SW480 (cell line): Measurements from ENCODE around the gene TAF4.
"Not testable (repeated sequence)": the region's sequence is repeated elsewhere in the genome, so short reads cannot be mapped to it uniquely, and the experiment has no call there.

ENCODE experiments used
- DNase-seq: peaks from one replicate; pipeline ENCODE4 v3.0.0-alpha.2; 2016; ENCODE audit warnings: low spot score

TAF4 gene

GRCh38 chr20:62055862-62056115, 9.9 kb downstream of the TAF4 start:
- not testable (repeated sequence) for DNase-seq

DNA sequence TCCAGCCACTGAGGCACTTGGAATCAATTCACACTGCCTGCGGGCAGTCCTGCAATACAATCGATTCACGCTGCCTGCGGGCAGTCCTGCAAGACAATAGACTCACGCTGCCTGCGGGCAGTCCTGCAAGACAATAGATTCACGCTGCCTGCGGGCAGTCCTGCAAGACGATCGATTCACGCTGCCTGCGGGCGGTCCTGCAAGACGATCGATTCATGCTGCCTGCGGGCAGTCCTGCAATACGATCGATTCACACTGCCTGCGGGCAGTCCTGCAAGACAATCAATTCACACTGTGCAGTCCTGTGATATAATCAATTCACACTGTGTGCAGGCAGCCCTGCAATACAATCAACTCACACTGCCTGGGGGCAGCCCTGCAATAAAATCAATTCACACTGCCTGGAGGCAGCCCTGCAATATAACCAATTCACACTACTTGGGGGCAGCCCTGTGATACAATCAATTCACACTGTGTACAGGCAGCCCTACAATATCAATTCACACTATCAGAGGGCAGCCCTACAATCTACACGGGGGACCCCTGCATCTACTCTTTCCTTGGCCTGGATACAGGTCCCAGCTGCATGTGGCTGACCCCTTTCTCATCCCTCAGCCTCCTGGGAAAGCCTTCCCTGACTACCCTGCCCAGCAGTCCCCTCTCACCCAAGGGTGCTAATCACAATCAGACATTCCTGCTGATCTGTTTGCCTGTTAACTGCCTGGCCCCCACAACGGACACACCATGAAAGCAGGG, 10.4 kb downstream of the TAF4 start:
- DNase-seq = no peak

DNA sequence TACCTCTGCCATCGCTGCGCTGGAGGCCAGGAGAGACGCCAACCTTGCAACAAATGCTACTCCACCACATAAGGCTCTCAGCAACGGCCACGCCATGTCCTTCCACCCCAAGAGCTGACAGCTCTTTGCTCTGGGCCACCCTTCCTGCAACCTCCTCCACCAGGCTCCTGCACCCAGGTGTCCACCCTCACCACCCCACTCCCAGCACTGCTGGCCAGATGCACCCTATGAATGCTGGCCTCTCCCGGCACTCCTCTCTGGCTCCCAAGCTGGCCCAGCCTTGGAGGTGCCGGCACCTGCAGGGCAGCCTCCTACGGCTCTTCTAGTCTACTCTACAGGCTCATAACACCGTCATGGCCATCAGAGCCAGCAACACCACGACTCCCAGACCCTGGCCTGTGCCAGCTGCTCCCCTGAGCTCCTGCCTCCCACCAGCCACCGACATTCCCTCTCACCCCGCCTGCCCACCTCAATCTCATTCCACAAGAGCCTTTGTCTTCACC, 11.2 kb downstream of the TAF4 start:
- DNase-seq = no peak

GRCh38 chr20:62053465-62054196, 12.1 kb downstream of the TAF4 start:
- DNase-seq = no peak

DNA sequence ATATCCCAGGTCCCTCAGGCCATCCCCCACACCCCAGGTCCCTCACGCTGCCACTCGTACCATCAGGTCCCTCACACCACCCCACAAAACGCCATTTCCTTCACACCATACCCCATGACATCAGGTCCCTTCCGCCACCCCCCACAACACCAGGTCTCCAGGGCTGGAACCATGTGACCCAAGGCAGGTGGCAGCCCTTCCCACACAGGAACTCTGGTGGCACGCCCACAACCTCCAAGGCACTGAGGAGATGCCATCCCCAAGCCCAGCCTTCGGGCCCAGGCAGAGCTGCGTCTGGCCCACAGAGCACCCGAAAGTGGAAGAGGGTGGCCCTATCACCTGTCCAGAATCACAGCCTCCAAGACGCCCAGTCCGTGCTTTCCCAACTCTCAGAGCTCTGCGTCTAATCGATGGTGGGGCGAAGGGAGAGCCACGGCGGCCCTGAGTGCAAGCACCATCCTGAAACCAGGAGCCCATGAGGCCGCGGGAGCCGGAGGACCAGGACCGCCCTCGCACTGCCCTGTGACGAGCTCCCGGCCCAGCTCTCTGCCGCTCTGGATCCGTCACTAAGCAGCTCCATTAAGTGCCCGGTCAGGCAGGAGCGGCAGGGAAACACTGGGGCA, 12.7 kb downstream of the TAF4 start:
- no peak for DNase-seq

DNA sequence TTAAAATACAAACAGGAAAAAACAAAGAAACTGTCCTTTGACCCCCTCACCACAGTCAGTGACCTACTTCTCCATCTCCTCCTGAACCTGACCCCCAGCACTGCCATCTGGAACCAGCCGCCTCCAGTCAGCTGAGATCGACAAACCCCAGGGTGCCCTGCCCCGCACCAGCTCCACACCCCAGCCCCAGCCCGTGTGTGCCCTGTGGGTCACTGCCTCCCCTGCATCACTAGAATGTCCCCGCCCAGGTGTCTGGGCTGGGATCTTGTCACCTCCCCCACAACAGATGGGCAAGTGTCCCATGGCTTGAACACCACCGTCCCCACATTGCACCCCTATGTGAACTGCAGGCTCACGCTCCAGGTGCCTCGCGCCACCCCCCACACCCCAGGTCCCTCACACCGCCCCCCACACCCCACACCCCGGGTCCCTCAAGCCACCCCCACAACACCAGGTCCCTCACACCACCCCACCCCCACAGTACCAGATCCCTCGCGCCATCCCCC, 13.3 kb downstream of the TAF4 start:
- no peak for DNase-seq

- DNase-seq = no peak
Observed at GRCh38 chr20:62051546-62052255, 14.0 kb downstream of the TAF4 start.

GRCh38 chr20:62051144-62051543, 14.5 kb downstream of the TAF4 start:
- no peak for DNase-seq

- DNase-seq = no peak
Observed at GRCh38 chr20:62050166-62051120, 15.2 kb downstream of the TAF4 start.

DNA sequence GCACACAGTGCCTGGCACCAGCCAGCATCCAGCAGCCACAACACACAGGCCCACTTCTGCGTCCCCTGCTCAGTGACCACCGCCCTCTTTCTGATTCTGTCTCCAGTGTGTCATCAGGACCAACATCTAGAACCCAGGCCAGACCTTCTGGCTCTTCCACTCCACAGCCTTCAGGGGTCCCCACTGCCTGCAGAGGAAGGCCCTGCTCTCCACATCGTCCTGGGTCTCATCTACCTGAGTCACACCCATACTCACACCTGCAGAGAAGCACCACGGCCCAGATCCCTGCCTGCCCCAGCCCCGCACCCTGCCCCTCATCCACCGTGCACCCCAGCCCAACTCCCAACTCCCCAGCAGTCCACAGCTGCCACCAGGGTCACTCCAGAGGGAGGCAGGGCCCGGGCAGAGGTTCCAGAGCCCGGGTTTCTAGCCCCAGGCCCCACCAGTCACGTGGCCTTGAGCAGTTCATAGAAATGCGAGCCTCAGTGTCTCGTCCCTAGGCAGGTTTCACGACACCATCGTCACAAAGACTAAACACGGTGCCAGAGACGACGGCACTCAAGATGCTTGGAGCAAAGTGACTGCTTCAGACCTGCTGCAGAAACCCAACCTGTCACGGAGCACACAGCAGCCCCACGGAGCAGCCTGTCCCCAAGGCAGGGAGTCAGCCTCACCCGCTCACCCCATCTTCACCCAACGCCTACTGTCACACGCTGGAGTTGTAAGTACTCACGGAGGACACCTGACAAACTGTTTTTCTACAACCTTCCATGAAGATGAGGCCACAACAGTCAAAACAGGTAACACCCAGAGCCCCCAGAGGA, 16.1 kb downstream of the TAF4 start:
- DNase-seq = no peak

DNA sequence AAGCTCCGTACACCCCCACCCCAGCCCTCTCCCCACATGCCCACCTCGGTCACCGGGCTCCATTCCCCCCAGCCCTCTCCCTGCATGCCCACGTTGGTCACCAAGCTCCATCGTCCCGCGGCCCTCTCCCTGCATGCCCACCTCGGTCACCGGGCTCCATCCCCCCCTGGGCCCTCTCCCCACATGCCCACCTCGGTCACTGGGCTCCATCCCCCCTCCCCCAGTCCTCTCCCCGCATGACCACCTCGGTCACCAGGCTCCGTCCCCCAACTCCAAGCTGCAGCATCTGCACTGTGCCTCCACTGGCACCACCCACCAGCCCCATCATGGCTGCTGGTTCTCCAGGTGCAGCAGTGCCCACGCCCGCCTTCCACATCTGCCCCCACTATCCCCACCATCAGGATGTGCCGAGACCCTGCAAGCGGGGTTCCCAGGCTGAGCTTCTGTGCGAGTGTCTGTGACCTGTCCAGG, 16.8 kb downstream of the TAF4 start:
- no peak for DNase-seq

- no peak for DNase-seq
Observed at GRCh38 chr20:62048346-62048761, 17.3 kb downstream of the TAF4 start.

DNA sequence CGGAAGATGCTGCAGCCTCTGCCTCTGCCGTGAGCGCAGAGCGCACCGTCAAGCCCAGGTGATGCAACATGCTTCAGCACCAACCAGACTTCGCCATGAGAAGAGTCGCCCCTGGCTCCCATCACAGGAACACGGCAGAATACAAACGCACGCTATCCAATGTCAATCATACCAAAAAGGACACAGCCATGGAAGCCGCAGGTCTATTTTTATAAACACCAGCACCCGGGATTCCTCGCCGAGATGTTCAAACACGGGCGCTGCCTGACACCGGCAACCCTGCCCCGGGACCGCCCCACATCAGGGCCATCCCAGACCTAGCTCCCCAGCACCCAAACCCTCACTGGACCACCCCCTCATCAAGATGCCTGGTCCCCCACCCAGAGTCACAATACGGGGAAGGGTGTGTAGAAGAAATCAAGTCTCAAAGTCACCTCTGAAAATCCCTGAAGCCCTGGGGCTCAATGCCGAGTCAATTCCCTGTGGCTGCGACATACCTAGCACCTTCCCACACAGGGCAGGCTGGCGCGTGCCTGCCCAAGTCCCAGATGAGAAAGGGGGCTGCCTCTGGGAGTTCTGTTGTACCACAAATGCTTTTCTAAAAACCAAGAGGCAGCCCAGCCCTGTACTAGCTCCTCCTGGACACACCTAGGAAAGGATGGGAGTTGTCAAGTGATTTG, 17.9 kb downstream of the TAF4 start:
- no peak for DNase-seq

DNA sequence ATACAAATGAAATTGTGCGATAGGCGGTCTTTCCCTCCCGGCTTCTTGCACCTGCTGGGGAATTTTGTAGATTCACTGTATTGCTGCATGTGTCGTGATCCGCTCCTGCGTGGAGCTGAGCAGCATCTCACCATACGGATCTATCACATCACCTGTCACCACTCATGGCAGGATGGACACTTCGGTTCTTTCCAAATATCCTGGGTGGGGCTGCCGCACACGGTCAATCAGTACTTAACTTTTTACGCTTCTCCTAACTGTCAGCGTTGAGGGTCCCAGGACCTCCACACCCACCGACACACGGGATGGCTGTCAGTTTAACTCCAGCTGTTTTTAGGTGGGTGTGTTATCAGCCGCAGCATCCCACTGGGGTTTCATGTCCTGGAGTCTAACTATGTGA, 19.2 kb downstream of the TAF4 start:
- DNase-seq = no peak

- no peak for DNase-seq
Observed at GRCh38 chr20:62045529-62046285, 20.0 kb downstream of the TAF4 start.

DNA sequence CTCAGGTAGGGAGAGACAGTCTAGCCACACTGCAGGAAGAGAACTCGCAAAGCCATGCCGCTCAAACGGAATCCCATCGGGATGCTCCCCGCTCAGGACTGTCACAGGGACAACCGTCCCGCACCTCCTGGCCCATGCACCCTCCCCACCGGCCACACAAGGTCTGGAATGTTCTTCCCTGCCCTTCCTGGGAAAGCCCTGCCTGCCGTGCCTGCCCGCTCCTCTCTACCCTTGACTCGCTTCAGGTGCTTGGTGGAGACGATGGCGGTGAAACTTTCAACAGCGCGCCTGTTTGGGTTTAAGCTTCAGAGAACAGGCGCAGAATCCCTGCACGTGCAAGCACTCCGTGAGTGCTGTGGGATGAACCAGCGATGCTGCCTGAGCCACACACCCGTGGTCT, 20.6 kb downstream of the TAF4 start:
- no peak for DNase-seq

GRCh38 chr20:62044631-62045030, 21.1 kb downstream of the TAF4 start:
- DNase-seq = no peak

DNA sequence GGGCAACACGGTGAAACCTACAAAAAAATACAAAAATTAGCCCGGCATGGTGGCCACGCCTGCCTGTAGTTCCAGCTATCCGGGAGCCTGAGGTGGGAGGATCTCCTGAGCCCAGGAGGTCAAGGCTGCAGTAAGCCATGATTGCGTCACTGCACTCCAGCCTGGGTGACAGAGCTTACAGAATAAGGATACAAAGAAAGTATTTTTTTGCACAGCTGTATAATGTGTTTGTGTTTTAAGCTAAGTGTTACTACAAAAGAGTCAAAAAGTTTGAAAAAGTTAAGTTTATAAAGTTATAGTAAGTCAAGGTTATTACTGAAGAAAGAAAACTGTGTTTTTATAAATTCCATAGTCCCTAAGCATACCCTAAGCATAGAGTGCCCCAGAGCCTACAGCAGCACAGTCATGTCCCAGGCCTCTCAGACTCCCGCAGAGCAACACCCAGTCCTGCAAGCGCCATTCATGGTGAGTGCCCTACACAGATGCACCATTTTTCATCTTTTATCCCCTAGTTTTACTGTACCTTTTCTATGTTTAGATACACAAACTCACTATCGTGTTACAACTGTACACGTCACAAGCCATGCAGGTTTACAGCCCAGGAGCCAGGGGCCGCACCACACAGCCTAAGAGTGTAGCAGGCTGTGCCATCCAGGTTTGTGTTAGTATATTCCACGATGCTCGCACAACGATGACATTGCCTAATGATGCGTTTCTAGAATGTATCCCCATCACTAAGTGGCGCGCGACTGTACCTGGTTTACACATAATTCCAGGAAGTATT, 22.4 kb downstream of the TAF4 start:
- no peak for DNase-seq
